Muscle of back (tissue), 11 donors: Measurements from ENCODE around the gene FLRT1. TPM values are rescaled to one million over a fixed set of nuclear protein-coding genes. Genes with fewer than 3 reads are reported as not detected.

Source experiments
- DNase-seq, 3 donors: peaks; one replicate each; pipeline versions ENCODE4 v3.0.0 to v3.0.0-alpha.2; 2013
- polyA plus RNA-seq, 10 donors: library from polyadenylated mRNA; unstranded; fragments of 120-200 nt; gene quantifications; one replicate each; pipeline ENCODE4 v1.2.1, GENCODE V29; 2013; ENCODE audit not compliant: insufficient read length in 10 of 10

FLRT1 gene
- polyA plus RNA-seq, 10 donors = 1.7 to 6.9 (median 2.3) TPM

- no peak for DNase-seq
Measured at GRCh38 chr11:64084951-64085710, 49.4 kb downstream of the FLRT1 start.

Other genes starting within 250 kb of the FLRT1 start
- gene SPINDOC, start 222.5 kb upstream of the FLRT1 start, polyA plus RNA-seq = 10 to 100 TPM; 19.7 to 31.7 (median 21.2) TPM
- gene MARK2, start 196.8 kb upstream of the FLRT1 start, polyA plus RNA-seq = 10 to 100 TPM; 15.8 to 21.8 (median 16.9) TPM
- gene RCOR2, start 118.8 kb upstream of the FLRT1 start, polyA plus RNA-seq = 10 to 100 TPM in 8 of 10 donors, 1 to 10 TPM in 2; 9.4 to 16.0 (median 11.8) TPM
- gene NAA40, start 96.9 kb upstream of the FLRT1 start, polyA plus RNA-seq = 10 to 100 TPM; 13.3 to 23.6 (median 15.4) TPM
- gene COX8A, start 61.3 kb upstream of the FLRT1 start, polyA plus RNA-seq = 100 to 1,000 TPM; 193 to 294 (median 224) TPM
- 10 to 100 TPM; 44.0 to 60.0 (median 50.3) TPM for gene OTUB1, start 49.5 kb upstream of the FLRT1 start, polyA plus RNA-seq
- 10 to 100 TPM; 47.7 to 71.6 (median 53.2) TPM for gene MACROD1, start 130.2 kb downstream of the FLRT1 start, polyA plus RNA-seq
- gene STIP1, start 150.2 kb downstream of the FLRT1 start, polyA plus RNA-seq = 100 to 1,000 TPM; 109 to 167 (median 134) TPM
- gene FERMT3, start 170.8 kb downstream of the FLRT1 start, polyA plus RNA-seq = 10 to 100 TPM in 3 of 10 donors, 1 to 10 TPM in 7; 5.7 to 15.0 (median 8.2) TPM
- gene TRPT1, start 190.3 kb downstream of the FLRT1 start, polyA plus RNA-seq = 10 to 100 TPM; 34.5 to 80.5 (median 64.2) TPM
- 10 to 100 TPM; 12.0 to 21.5 (median 17.7) TPM for gene NUDT22, start 190.3 kb downstream of the FLRT1 start, polyA plus RNA-seq
- gene DNAJC4, start 194.6 kb downstream of the FLRT1 start, polyA plus RNA-seq = 10 to 100 TPM; 46.2 to 64.2 (median 52.8) TPM
- 100 to 1,000 TPM in 5 of 10 donors, 10 to 100 TPM in 5; 90.4 to 116 (median 97.3) TPM for gene VEGFB, start 198.7 kb downstream of the FLRT1 start, polyA plus RNA-seq
- 10 to 100 TPM; 35.2 to 56.4 (median 43.5) TPM for gene FKBP2, start 205.2 kb downstream of the FLRT1 start, polyA plus RNA-seq
- gene PPP1R14B, start 211.0 kb downstream of the FLRT1 start, polyA plus RNA-seq = 100 to 1,000 TPM; 130 to 192 (median 172) TPM
- 10 to 100 TPM in 6 of 10 donors, 1 to 10 TPM in 4; 9.4 to 16.1 (median 11.0) TPM for gene PLCB3, start 215.6 kb downstream of the FLRT1 start, polyA plus RNA-seq
- gene BAD, start 248.7 kb downstream of the FLRT1 start, polyA plus RNA-seq = 10 to 100 TPM; 18.3 to 40.5 (median 27.2) TPM
- 10 to 100 TPM; 14.3 to 23.3 (median 18.2) TPM for gene GPR137, start 249.9 kb downstream of the FLRT1 start, polyA plus RNA-seq